ENCODE results near the gene OR5K4.

OR5K4 gene

GRCh38 chr3:98353554-98353953, at the start of gene OR5K4:
OR5K4 (plus strand) TSS chr3:98353854; CDS start chr3:98353854, 0 bp downstream.
- no peak for DNase-seq (ENCODE audit: extremely low read depth in 1 of 2, low read depth in 1 of 2)

- DNase-seq (ENCODE audit: extremely low read depth in 1 of 2, low read depth in 1 of 2), result no peak
Measured at GRCh38 chr3:98322101-98322500, 31.6 kb upstream of the OR5K4 start.

- DNase-seq (ENCODE audit: extremely low read depth in 1 of 2, low read depth in 1 of 2), result no peak
Measured at GRCh38 chr3:98322686-98323085, 31.0 kb upstream of the OR5K4 start.

- no peak for DNase-seq (ENCODE audit: extremely low read depth in 1 of 2, low read depth in 1 of 2)
Measured at GRCh38 chr3:98323425-98323824, 30.2 kb upstream of the OR5K4 start.

GRCh38 chr3:98325055-98325454, 28.6 kb upstream of the OR5K4 start:
- DNase-seq (ENCODE audit: extremely low read depth in 1 of 2, low read depth in 1 of 2), result no peak

- DNase-seq (ENCODE audit: extremely low read depth in 1 of 2, low read depth in 1 of 2), result no peak
Measured at GRCh38 chr3:98326105-98326893, 27.4 kb upstream of the OR5K4 start.

- DNase-seq (ENCODE audit: extremely low read depth in 1 of 2, low read depth in 1 of 2), result no peak
Measured at GRCh38 chr3:98326945-98327344, 26.7 kb upstream of the OR5K4 start.

- DNase-seq (ENCODE audit: extremely low read depth in 1 of 2, low read depth in 1 of 2), result no peak
Measured at GRCh38 chr3:98328933-98329332, 24.7 kb upstream of the OR5K4 start.

GRCh38 chr3:98329392-98330124, 24.1 kb upstream of the OR5K4 start:
- DNase-seq (ENCODE audit: extremely low read depth in 1 of 2, low read depth in 1 of 2), result peak in 1 of 2 donors; percentile 7

GRCh38 chr3:98331329-98331728, 22.3 kb upstream of the OR5K4 start:
- no peak for DNase-seq (ENCODE audit: extremely low read depth in 1 of 2, low read depth in 1 of 2)

- no peak for DNase-seq (ENCODE audit: extremely low read depth in 1 of 2, low read depth in 1 of 2)
Measured at GRCh38 chr3:98333989-98334606, 19.6 kb upstream of the OR5K4 start.

GRCh38 chr3:98339031-98339430, 14.6 kb upstream of the OR5K4 start:
- no peak for DNase-seq (ENCODE audit: extremely low read depth in 1 of 2, low read depth in 1 of 2)

- DNase-seq (ENCODE audit: extremely low read depth in 1 of 2, low read depth in 1 of 2), result no peak
Measured at GRCh38 chr3:98341758-98342157, 11.9 kb upstream of the OR5K4 start.

GRCh38 chr3:98343647-98344507, 9.8 kb upstream of the OR5K4 start:
- DNase-seq (ENCODE audit: extremely low read depth in 1 of 2, low read depth in 1 of 2), result no peak

- no peak for DNase-seq (ENCODE audit: extremely low read depth in 1 of 2, low read depth in 1 of 2)
Measured at GRCh38 chr3:98350082-98350481, 3.6 kb upstream of the OR5K4 start.

- no peak for DNase-seq (ENCODE audit: extremely low read depth in 1 of 2, low read depth in 1 of 2)
Measured at GRCh38 chr3:98359250-98359649, 5.6 kb downstream of the OR5K4 start.

GRCh38 chr3:98359993-98360675, 6.5 kb downstream of the OR5K4 start:
- no peak for DNase-seq (ENCODE audit: extremely low read depth in 1 of 2, low read depth in 1 of 2)

- DNase-seq (ENCODE audit: extremely low read depth in 1 of 2, low read depth in 1 of 2), result no peak
Measured at GRCh38 chr3:98360681-98361080, 7.0 kb downstream of the OR5K4 start.

GRCh38 chr3:98361289-98361688, 7.6 kb downstream of the OR5K4 start:
- no peak for DNase-seq (ENCODE audit: extremely low read depth in 1 of 2, low read depth in 1 of 2)

All from activated CD8-positive, alpha-beta memory T cell treated with anti-CD3 and anti-CD28 coated beads for 1 hour (primary cell).